K562 (cell line): Measurements from ENCODE around the gene LRMDA.

Experiments
- EP300 ChIP-seq: IDR thresholded peaks from 2 replicates; pipeline ENCODE4 v1.6.1; 2012; ENCODE audit warnings: low read length, improper control_type of control experiment
- HMG20A ChIP-seq: fragments of 450-650 bp; formaldehyde crosslinking; conservative IDR thresholded peaks from 2 replicates; pipeline ENCODE4 v1.4.0; 2020; ENCODE audit warnings: mild to moderate bottlenecking, mixed read lengths
- HNRNPH1 ChIP-seq: fragments of 200-400 bp; formaldehyde crosslinking; optimal IDR thresholded peaks from 2 replicates; pipeline ENCODE3; 2017; ENCODE audit warnings: low read depth, mild to moderate bottlenecking, low read length, moderate library complexity
- SP1 ChIP-seq: sonication (generic); formaldehyde crosslinking; IDR thresholded peaks from 2 replicates; pipeline ENCODE4 v1.8.1; 2022; ENCODE audit warnings: mild to moderate bottlenecking, missing genetic modification reagents
- ZBTB49 ChIP-seq: sonication (generic); formaldehyde crosslinking; IDR thresholded peaks from 2 replicates; pipeline ENCODE4 v1.8.0; 2022; ENCODE audit warnings: missing genetic modification reagents, mild to moderate bottlenecking, borderline replicate concordance
- ZNF146 ChIP-seq: IDR thresholded peaks from one replicate; pipeline ENCODE4 v1.6.1; 2018; ENCODE audit warnings: missing compliant biosample characterization; ENCODE audit not compliant: unreplicated experiment
- ZNF24 ChIP-seq: fragments of 450-650 bp; IDR thresholded peaks from 2 replicates; pipeline ENCODE4 v1.6.1; 2016
- ZNF41 ChIP-seq: fragments of 250-450 bp; sonication (Bioruptor Pico); conservative IDR thresholded peaks from 2 replicates; pipeline ENCODE4 v1.4.0; 2020; ENCODE audit warnings: mild to moderate bottlenecking
- TF ChIP-seq, protein P1 (sequence below), 2 experiments: fragments of 200-800 bp in 1 of 2; sonication (Bioruptor generic) in 1 of 2; sonication (generic) in 1 of 2; formaldehyde crosslinking in 1 of 2; IDR thresholded peaks in 1 of 2; conservative IDR thresholded peaks in 1 of 2; 2 replicates each; pipeline versions ENCODE4 v1.5.0 to v1.6.1; 2016 to 2020; ENCODE audit warnings: missing compliant biosample characterization in 1 of 2, missing genetic modification characterization in 1 of 2, missing genetic modification reagents in 1 of 2
- TF ChIP-seq, protein P2 (sequence below), 3 experiments: fragments of 200-800 bp in 1 of 3; fragments of 250-450 bp in 1 of 3; fragments of 450-650 bp in 1 of 3; sonication (Bioruptor Pico) in 1 of 3; sonication (Bioruptor generic) in 1 of 3; formaldehyde crosslinking in 1 of 3; IDR thresholded peaks; 2 replicates each; pipeline versions ENCODE4 v1.6.1 to v1.8.0; 2016 to 2022; ENCODE audit warnings: mild to moderate bottlenecking in 2 of 3, missing genetic modification characterization in 2 of 3, missing compliant biosample characterization in 1 of 3, moderate library complexity in 1 of 3

- TF ChIP-seq ZNF146 (no peak), HNRNPH1 (no peak), ZNF41 (CRISPR knock-in tag) (no peak), EP300 (no peak), ZNF24 (no peak), HMG20A (no peak), ZBTB49 (CRISPR knock-in tag) (no peak), SP1 (CRISPR knock-in tag) (no peak)
- TF ChIP-seq, protein P1, sequence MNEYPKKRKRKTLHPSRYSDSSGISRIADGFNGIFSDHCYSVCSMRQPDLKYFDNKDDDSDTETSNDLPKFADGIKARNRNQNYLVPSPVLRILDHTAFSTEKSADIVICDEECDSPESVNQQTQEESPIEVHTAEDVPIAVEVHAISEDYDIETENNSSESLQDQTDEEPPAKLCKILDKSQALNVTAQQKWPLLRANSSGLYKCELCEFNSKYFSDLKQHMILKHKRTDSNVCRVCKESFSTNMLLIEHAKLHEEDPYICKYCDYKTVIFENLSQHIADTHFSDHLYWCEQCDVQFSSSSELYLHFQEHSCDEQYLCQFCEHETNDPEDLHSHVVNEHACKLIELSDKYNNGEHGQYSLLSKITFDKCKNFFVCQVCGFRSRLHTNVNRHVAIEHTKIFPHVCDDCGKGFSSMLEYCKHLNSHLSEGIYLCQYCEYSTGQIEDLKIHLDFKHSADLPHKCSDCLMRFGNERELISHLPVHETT (CRISPR knock-in tag; conservative IDR thresholded peaks at IDR 0.05 in 1 of 2, IDR thresholded peaks at IDR 0.05 in 1 of 2): no peak
- TF ChIP-seq, protein P2, sequence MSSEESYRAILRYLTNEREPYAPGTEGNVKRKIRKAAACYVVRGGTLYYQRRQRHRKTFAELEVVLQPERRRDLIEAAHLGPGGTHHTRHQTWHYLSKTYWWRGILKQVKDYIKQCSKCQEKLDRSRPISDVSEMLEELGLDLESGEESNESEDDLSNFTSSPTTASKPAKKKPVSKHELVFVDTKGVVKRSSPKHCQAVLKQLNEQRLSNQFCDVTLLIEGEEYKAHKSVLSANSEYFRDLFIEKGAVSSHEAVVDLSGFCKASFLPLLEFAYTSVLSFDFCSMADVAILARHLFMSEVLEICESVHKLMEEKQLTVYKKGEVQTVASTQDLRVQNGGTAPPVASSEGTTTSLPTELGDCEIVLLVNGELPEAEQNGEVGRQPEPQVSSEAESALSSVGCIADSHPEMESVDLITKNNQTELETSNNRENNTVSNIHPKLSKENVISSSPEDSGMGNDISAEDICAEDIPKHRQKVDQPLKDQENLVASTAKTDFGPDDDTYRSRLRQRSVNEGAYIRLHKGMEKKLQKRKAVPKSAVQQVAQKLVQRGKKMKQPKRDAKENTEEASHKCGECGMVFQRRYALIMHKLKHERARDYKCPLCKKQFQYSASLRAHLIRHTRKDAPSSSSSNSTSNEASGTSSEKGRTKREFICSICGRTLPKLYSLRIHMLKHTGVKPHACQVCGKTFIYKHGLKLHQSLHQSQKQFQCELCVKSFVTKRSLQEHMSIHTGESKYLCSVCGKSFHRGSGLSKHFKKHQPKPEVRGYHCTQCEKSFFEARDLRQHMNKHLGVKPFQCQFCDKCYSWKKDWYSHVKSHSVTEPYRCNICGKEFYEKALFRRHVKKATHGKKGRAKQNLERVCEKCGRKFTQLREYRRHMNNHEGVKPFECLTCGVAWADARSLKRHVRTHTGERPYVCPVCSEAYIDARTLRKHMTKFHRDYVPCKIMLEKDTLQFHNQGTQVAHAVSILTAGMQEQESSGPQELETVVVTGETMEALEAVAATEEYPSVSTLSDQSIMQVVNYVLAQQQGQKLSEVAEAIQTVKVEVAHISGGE (CRISPR knock-in tag; IDR thresholded peaks at IDR 0.05): no peak
Observed at GRCh38 chr10:75870039-75870645, 438.7 kb downstream of the LRMDA start.
